Effector memory CD4-positive, alpha-beta T cell (primary cell): ENCODE data around the gene PFKL.

Source experiments
- DNase-seq, 3 donors: peaks; one replicate each; pipeline ENCODE4 v3.0.0-alpha.2; 2020
- H3K27ac ChIP-seq: 2 replicates; pipeline ENCODE4 v1.7.0; 2013; ENCODE audit warnings: mild to moderate bottlenecking, low read length, moderate library complexity; ENCODE audit not compliant: insufficient read depth, poor library complexity, severe bottlenecking
- H3K27me3 ChIP-seq: replicated peaks from 2 replicates; pipeline ENCODE4 v1.7.0; 2013; ENCODE audit warnings: mild to moderate bottlenecking, low read length; ENCODE audit not compliant: insufficient read depth, control insufficient read depth, poor library complexity, severe bottlenecking
- H3K36me3 ChIP-seq: 2 replicates; pipeline ENCODE4 v1.7.0; 2013; ENCODE audit warnings: mild to moderate bottlenecking, low read length, moderate library complexity; ENCODE audit not compliant: control insufficient read depth, insufficient read depth
- H3K4me1 ChIP-seq: 2 replicates; pipeline ENCODE4 v1.7.0; 2013; ENCODE audit warnings: low read length, mild to moderate bottlenecking; ENCODE audit not compliant: control insufficient read depth, insufficient read depth, poor library complexity, severe bottlenecking
- H3K4me3 ChIP-seq: 2 replicates; pipeline ENCODE4 v1.7.0; 2013; ENCODE audit warnings: low read length, low read depth, mild to moderate bottlenecking; ENCODE audit not compliant: insufficient read depth, poor library complexity, severe bottlenecking
- H3K9me3 ChIP-seq: 2 replicates; pipeline ENCODE4 v1.7.0; 2013; ENCODE audit warnings: mild to moderate bottlenecking, low read length, moderate library complexity; ENCODE audit not compliant: control insufficient read depth

Gene PFKL

DNA sequence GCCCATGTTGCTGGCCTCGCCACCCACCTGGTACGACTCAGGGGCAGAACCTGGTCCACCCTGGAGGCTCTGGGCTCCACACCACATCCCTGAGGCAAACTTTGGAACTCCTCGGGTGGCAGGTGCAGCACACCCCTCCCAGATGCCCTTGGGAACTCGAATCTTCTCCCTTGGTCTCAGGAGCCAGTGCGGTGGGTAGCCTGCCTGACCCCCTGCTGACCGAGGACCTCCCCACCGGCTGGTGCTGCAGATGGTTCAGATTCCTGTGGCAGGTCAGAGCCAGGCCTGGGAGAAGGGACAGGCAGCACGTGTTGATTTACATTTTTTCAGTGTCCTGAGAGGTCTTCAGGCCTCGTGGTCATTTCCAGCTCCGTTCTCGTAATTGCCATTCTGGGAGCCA lies 45.6 kb downstream of the PFKL start:
- no peaks in the 10 kb centered on the region for H3K4me1 ChIP-seq
- H3K4me3 ChIP-seq, result no peak overlapping the region
- no peak for DNase-seq
- no peaks in the 10 kb centered on the region for H3K36me3 ChIP-seq
- H3K9me3 ChIP-seq, result no peaks in the 10 kb centered on the region
- peaks cover 2% of the 10 kb centered on the region for H3K27me3 ChIP-seq
- no peak overlapping the region for H3K27ac ChIP-seq

DNA sequence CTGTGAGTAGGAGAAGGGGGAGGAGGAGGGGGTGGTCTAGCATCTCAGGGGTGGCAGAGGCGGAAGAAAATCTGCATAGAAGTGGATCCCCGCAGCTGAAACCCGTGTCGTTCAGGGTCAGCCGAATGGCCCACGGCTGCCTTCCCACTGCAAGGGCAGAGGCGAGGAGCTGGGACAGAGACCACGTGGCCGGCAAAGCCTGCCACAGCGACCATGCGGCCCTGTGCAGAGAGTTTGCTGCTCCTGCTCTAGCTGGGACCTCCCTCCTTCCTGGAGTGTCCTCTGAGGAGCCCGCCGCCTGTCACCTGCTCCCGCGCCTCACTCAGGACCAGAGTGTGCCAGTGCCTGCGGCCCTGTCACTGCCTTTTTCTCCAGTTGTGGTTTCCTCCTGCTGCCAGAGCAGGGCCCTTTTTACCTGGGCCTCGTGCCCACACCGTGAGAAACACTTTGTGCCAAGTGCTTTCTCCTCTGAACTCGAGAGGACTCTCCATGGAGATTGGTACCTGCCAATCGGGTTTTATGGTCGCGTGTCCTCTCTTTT lies 48.1 kb downstream of the PFKL start:
- DNase-seq, result no peak
- peaks cover 4% of the 10 kb centered on the region for H3K4me1 ChIP-seq
- H3K9me3 ChIP-seq, result no peaks in the 10 kb centered on the region
- H3K36me3 ChIP-seq, result no peaks in the 10 kb centered on the region
- H3K4me3 ChIP-seq, result no peak overlapping the region
- no peak overlapping the region for H3K27ac ChIP-seq
- H3K27me3 ChIP-seq, result peaks cover 13% of the 10 kb centered on the region

DNA sequence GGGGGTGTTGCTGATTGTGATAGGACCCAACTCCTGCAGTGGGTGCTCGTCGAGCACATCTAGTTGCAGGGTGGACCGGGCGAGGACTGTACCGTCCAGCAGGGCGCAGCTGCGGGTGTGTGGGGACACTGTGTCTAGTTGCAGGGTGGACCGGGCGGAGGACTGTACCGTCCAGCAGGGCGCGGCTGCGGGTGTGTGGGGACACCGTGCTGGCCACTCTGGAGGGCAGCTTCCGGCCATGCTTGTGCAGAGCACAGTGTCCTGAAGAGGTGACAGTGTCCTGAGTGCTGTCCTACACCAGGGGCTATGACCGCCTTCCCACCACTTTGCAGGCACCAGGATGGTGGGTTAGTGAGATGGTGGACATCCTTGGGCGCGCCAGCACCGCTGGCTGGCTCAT lies 49.0 kb downstream of the PFKL start:
- peaks cover 13% of the 10 kb centered on the region for H3K4me1 ChIP-seq
- H3K4me3 ChIP-seq, result no peak overlapping the region
- H3K27ac ChIP-seq, result no peak overlapping the region
- no peaks in the 10 kb centered on the region for H3K36me3 ChIP-seq
- H3K27me3 ChIP-seq, result peaks cover 13% of the 10 kb centered on the region
- no peaks in the 10 kb centered on the region for H3K9me3 ChIP-seq
- no peak for DNase-seq

DNA sequence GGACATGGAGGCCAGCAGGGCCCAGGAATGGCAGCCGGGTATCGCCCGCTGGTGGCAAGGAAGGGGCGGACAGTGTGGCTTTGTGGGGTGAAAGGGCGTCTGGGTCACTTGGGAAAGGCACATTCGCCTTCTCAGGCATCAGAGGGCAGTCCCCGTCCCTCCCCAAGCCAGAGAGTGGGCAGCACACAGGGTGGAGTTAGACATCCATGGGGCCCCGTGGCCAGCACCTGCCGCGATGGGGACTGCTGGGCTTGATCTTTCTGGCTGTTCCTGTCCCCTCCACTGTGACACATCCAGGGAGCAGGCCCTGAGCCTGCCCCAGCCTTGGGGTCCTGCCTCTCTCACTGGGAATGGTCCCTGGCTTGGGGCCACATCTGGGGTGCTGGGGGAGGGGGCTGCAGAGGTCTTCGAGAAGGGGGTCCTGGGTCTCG lies 49.6 kb downstream of the PFKL start:
- H3K36me3 ChIP-seq, result no peaks in the 10 kb centered on the region
- H3K4me1 ChIP-seq, result peaks cover 15% of the 10 kb centered on the region
- no peak for DNase-seq
- no peak overlapping the region for H3K4me3 ChIP-seq
- H3K9me3 ChIP-seq, result no peaks in the 10 kb centered on the region
- H3K27me3 ChIP-seq, result peaks cover 13% of the 10 kb centered on the region
- no peak overlapping the region for H3K27ac ChIP-seq

DNA sequence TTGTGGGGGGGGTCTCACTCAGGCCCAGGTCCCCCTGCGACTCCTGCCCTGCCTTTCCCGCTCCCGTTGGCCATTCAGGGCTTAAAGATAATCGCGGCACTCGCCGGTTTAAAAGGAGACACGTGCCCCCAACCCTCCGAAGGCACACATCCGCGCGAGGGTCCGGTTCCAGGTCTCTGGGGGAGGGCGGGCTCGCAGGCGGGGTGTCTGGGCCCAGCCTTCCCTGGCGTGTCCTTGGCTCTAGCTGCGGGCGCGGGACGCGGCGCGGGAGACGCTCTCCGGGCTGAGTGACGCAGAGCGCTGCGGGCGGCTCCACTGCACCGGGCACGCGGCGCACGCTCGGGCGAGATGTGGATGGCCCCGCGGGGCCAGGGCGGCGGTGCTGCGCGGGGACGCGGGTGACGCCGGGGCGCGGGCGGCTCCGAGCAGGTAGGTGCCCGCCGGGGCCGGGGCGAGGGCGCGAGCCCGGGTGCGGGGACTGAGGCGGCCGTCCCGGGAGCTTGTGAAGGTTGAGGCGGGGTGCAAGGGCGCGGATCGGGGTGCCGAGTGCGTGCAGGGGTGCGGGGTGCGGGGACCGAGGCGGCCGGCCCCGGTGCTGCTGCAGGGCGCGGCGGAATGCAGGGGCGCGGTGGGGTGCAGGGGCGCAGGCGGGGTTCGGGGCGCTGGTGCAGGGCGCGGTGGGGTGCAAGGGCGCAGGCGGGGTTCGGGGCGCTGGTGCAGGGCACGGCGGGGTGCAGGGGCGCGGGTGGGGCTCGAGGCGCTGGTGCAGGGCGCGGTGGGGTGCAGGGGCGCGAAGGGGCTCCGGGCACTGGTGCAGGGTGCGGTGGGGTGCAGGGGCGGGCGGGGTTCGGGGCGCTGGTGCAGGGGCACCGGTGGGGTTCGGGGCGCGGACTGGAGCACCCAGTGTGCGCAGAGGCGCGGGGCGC lies 50.3 kb downstream of the PFKL start:
- Histone ChIP-seq H3K27ac (no peak overlapping the region), H3K27me3 (peaks cover 13% of the 10 kb centered on the region), H3K9me3 (no peaks in the 10 kb centered on the region), H3K4me1 (peaks cover 19% of the 10 kb centered on the region), H3K36me3 (no peaks in the 10 kb centered on the region), H3K4me3 (no peak overlapping the region)
- no peak for DNase-seq

DNA sequence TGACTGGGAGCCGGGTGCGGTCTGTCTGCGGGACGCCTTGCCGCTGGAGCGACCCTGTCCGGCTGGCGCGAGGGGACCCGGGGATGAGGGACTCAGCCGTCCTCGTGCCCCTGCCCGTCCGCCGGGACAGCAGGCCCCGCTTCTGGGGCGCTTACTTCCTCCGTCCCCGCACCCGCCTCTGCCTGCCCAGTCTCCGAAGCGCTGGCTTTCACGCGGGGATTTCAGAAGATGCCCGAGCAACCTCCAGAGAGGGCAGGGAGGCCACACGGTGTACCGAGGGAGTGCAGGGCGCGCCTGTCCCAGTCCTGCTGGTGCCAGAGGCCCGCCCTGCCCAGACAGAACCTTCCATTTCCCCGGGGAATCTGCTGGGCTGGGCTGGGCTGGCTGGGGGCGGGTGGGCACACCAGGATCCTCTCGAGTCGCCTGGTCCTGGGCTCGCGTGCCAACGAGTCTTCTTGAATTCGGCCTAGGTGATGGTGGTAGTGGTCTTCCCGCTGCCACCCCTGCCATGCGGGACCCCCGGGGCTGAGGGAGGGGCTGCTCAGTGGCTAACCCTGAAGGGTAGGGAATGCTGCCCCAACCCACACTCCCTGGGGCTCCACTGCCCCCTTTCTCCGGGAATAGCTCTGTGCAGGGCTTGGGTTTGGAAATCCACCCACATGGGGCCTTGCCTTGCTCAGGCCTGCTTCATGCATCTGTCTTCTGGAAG lies 51.1 kb downstream of the PFKL start:
- Histone ChIP-seq H3K9me3 (no peaks in the 10 kb centered on the region), H3K4me1 (peaks cover 23% of the 10 kb centered on the region), H3K27me3 (peaks cover 13% of the 10 kb centered on the region), H3K36me3 (no peaks in the 10 kb centered on the region), H3K4me3 (no peak overlapping the region), H3K27ac (no peak overlapping the region)
- DNase-seq, result no peak

DNA sequence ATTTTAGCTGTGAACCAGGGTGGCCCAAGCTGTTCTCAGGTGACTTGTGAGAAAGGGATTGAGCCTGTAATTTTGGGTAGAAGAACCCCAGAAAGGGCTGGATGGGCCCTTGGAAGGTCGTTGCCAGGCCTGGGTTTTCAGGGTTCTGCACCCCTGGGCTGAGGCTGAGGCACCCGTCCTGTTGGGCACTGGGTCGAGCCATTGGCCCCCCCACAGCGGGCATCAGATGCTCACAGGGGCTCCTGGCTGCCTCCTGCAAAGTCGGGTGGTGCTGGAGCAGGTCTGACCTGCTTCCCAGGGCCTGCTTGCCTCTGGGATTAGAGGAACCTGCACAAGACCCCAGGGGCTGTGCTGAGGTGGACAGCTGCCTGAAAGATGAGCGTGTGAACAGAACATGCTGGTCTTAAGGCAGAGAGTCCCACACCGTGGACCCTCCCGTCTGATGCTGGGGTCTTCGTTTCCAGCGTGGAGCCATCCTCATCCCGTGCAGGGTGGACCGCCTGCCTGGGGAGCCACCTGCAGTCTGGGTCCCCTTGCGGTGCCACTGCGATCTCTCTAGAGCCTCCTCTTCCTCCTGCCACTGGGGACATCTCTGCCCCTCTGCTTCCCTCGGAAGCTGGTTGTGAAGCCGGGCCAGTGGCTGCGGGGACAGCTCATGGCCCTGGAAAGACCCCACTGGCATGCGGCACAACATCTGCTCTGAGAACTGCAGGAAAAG lies 51.8 kb downstream of the PFKL start:
- H3K4me1 ChIP-seq, result peaks cover 23% of the 10 kb centered on the region
- no peak overlapping the region for H3K27ac ChIP-seq
- no peak overlapping the region for H3K4me3 ChIP-seq

DNA sequence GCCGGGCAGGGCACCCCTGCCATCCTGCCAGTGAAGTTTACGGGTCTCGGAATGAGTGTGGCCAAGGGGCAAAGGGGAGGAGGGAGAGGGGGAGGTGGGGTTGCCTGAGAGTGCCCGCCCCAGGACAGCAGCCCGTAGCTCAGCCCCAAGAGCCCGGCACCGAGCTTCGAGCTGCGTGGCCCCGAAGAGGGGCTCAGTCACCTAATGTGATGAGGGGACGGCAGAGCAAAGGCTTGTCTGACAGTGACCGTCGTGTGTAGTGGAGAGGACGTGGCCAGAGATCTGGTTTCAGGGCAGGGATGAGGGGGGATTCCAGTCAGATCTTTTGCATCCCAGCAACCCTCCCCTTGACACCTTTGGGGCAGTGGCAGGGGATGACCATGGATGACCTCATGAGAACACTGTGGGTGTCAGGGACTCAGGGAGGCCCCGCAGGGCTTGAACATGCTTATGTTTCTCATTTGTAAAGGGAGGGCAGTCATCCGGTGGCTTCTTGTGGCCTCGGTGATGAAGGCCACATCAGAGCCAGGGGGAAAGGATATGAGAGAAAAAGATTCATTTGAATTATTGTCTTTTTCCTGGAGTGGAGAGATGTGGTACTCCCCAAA lies 52.5 kb downstream of the PFKL start:
- peaks cover 13% of the 10 kb centered on the region for H3K27me3 ChIP-seq
- H3K36me3 ChIP-seq, result no peaks in the 10 kb centered on the region
- no peak overlapping the region for H3K4me3 ChIP-seq
- H3K9me3 ChIP-seq, result no peaks in the 10 kb centered on the region
- H3K4me1 ChIP-seq, result peaks cover 23% of the 10 kb centered on the region
- H3K27ac ChIP-seq, result no peak overlapping the region
- DNase-seq, result no peak

More for the DNA sequence above, 51.8 kb downstream of the PFKL start:
- DNase-seq, result no peak
- H3K9me3 ChIP-seq, result no peaks in the 10 kb centered on the region
- H3K36me3 ChIP-seq, result no peaks in the 10 kb centered on the region
- H3K27me3 ChIP-seq, result peaks cover 13% of the 10 kb centered on the region

DNA sequence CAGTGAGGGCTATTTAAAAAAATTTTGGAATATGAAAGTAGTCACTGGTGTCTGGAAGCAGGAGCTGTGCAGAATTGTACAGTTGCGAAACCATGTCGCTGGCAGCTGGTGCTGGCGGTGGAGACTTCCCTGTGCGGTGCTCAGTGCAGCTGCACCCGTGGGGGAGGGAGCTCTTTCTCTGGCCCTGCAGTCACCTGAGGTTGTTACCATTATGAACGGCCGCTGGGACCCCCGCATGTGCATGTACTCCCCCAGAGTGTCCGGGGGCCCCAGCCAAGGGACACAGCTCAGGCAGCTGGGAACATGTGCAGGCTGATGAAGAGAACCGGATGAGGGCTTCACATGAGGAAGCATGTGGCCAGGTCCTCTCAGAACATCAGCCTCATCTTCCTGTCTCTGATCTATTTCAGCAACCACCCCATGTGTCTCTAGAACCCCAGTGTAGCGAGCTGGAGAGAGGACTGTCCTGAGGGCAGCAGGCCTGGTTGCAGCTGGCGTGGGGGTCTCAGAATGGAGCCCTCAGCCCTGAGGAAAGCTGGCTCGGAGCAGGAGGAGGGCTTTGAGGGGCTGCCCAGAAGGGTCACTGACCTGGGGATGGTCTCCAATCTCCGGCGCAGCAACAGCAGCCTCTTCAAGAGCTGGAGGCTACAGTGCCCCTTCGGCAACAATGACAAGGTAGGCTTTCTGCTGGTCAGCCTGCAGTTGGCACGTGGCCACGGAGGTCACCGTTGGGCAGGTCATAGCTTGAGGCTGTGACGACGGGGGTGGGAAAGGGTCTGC lies 53.5 kb downstream of the PFKL start, which contains the start of gene TRPM2:
TSS of gene TRPM2 (plus strand) at position 431 of the 780 bp plus-strand sequence. CDS start at position 511, 80 bp downstream.
- Histone ChIP-seq H3K36me3 (no peaks in the 10 kb centered on the region), H3K4me1 (peaks cover 23% of the 10 kb centered on the region), H3K27ac (no peak within 1 kb of the TSS), H3K4me3 (no peak within 1 kb of the TSS), H3K9me3 (no peaks in the 10 kb centered on the region), H3K27me3 (peaks cover 13% of the 10 kb centered on the region)
- DNase-seq, result no peak
